Neural crest cell (in vitro differentiated cells): Measurements from ENCODE around the gene ZNF722. TPM values are rescaled to one million over a fixed set of nuclear protein-coding genes. Genes with fewer than 3 reads are reported as not detected.

Experiments
- DNase-seq: peaks from one replicate; pipeline ENCODE4 v3.0.0; 2021; ENCODE audit warnings: low read depth, mixed read lengths, low spot score
- H3K27ac Mint-ChIP-seq: one replicate; pipeline ENCODE4 v1.8.0; 2021; ENCODE audit warnings: mild to moderate bottlenecking, mixed read lengths; ENCODE audit not compliant: unreplicated experiment
- H3K27me3 Mint-ChIP-seq: 2 replicates; pipeline ENCODE4 v1.8.0; 2021; ENCODE audit warnings: low read depth, mild to moderate bottlenecking, mixed read lengths
- H3K36me3 Mint-ChIP-seq: 2 replicates; pipeline ENCODE4 v1.8.0; 2021; ENCODE audit warnings: low read depth, mild to moderate bottlenecking, mixed read lengths
- H3K4me1 Mint-ChIP-seq: 2 replicates; pipeline ENCODE4 v1.8.0; 2021; ENCODE audit warnings: mixed read lengths
- H3K4me3 Mint-ChIP-seq: one replicate; pipeline ENCODE4 v1.8.0; 2021; ENCODE audit warnings: mild to moderate bottlenecking, mixed read lengths
- H3K9me3 Mint-ChIP-seq: 2 replicates; pipeline ENCODE4 v1.8.0; 2021; ENCODE audit warnings: mixed read lengths
- CTCF ChIP-seq: fragments of 200-600 bp; sonication (generic); conservative IDR thresholded peaks from 2 replicates; pipeline ENCODE4 v1.5.0; 2021; ENCODE audit warnings: antibody characterized with exemption, mild to moderate bottlenecking
- total RNA-seq: library from RNA; stranded (reverse); gene quantifications from 2 replicates; pipeline ENCODE4 v1.2.1, GENCODE V29; 2021

ZNF722 gene
- total RNA-seq, 1 donor from 2014 or later = not detected

- no peak for DNase-seq
- TF ChIP-seq CTCF = no peak
- Mint-ChIP-seq H3K9me3 (peaks cover 8% of the 10 kb centered on the region), H3K36me3 (peaks cover 10% of the 10 kb centered on the region), H3K4me3 (no peak within 1 kb of the TSS), H3K4me1 (no peaks in the 10 kb centered on the region), H3K27ac (no peak within 1 kb of the TSS), H3K27me3 (no peaks in the 10 kb centered on the region)
Measured at GRCh38 chr7:64045301-64046040, 46.8 kb downstream of the ZNF722 start, which contains the start of gene ZNF727. Gene ZNF727, plus strand, starts transcription at chr7:64045434. Its CDS starts 188 bp downstream, at chr7:64045622.

- Mint-ChIP-seq H3K4me3 (no peak overlapping the region), H3K27ac (no peak overlapping the region), H3K4me1 (no peaks in the 10 kb centered on the region), H3K9me3 (peaks cover 5% of the 10 kb centered on the region), H3K36me3 (peaks cover 10% of the 10 kb centered on the region), H3K27me3 (no peaks in the 10 kb centered on the region)
- DNase-seq = no peak
- TF ChIP-seq CTCF = no peak
Measured at GRCh38 chr7:64046041-64046389, 47.4 kb downstream of the ZNF722 start.

Other genes starting within 250 kb of the ZNF722 start
- gene ZNF727, start 46.6 kb downstream of the ZNF722 start, total RNA-seq = not detected in 2 replicates
- gene ZNF735, start 208.4 kb downstream of the ZNF722 start, total RNA-seq = not detected in 2 replicates
- not detected in 2 replicates for gene ZNF679, start 229.6 kb downstream of the ZNF722 start, total RNA-seq